ENCODE measurements around the gene ARHGAP15.

The ARHGAP15 gene

GRCh38 chr2:143608758-143609157, 479.5 kb downstream of the ARHGAP15 start:
- DNase-seq (ENCODE audit: insufficient read length, low spot score): no peak
- no peak for TF ChIP-seq CTCF (IDR thresholded peaks at IDR 0.05; ENCODE audit: insufficient read depth, missing control alignments)
- FAIRE-seq: no peak

- no peak for FAIRE-seq
- DNase-seq (ENCODE audit: insufficient read length, low spot score): no peak
- TF ChIP-seq CTCF (IDR thresholded peaks at IDR 0.05; ENCODE audit: insufficient read depth, missing control alignments): no peak
These were observed 482.1 kb downstream of the ARHGAP15 start for GRCh38 chr2:143611336-143611735.

GRCh38 chr2:143615562-143615961, 486.3 kb downstream of the ARHGAP15 start:
- no peak for DNase-seq (ENCODE audit: insufficient read length, low spot score)
- FAIRE-seq: no peak
- no peak for TF ChIP-seq CTCF (IDR thresholded peaks at IDR 0.05; ENCODE audit: insufficient read depth, missing control alignments)

GRCh38 chr2:143616452-143616851, 487.2 kb downstream of the ARHGAP15 start:
- FAIRE-seq: no peak
- no peak for TF ChIP-seq CTCF (IDR thresholded peaks at IDR 0.05; ENCODE audit: insufficient read depth, missing control alignments)

GRCh38 chr2:143617803-143618415, 488.7 kb downstream of the ARHGAP15 start:
- no peak for DNase-seq (ENCODE audit: insufficient read length, low spot score)
- TF ChIP-seq CTCF (IDR thresholded peaks at IDR 0.05; ENCODE audit: insufficient read depth, missing control alignments): no peak
- no peak for FAIRE-seq

More at GRCh38 chr2:143616452-143616851, 487.2 kb downstream of the ARHGAP15 start:
- no peak for DNase-seq (ENCODE audit: insufficient read length, low spot score)

GRCh38 chr2:143622106-143622505, 492.9 kb downstream of the ARHGAP15 start:
- no peak for FAIRE-seq
- DNase-seq (ENCODE audit: insufficient read length, low spot score): no peak
- no peak for TF ChIP-seq CTCF (IDR thresholded peaks at IDR 0.05; ENCODE audit: insufficient read depth, missing control alignments)

GRCh38 chr2:143623231-143623908, 494.2 kb downstream of the ARHGAP15 start:
- DNase-seq (ENCODE audit: insufficient read length, low spot score) (no peak), FAIRE-seq (no peak)
- no peak for TF ChIP-seq CTCF (IDR thresholded peaks at IDR 0.05; ENCODE audit: insufficient read depth, missing control alignments)
